HEK293 (cell line): ENCODE data around the gene CD180.

Experiments used
- CTCF ChIA-PET: fragments of 350-600 bp; formaldehyde crosslinking; extraction: SDS; loops from one replicate; lab custom pipeline; 2021; ENCODE audit warnings: antibody characterized with exemption; lab: Yijun Ruan, JAX
- POLR2A ChIA-PET: fragments of 300-600 bp; formaldehyde crosslinking; extraction: SDS; loops from one replicate; lab custom pipeline; 2020; ENCODE audit warnings: antibody characterized with exemption, inconsistent platforms; lab: Yijun Ruan, JAX
- H3K27ac ChIP-seq: fragments of 200-500 bp; sonication (Bioruptor generic); 2 replicates; pipeline ENCODE4 v1.5.1; 2014; ENCODE audit warnings: low read depth, low read length, control low read depth, inconsistent platforms; ENCODE audit errors: extremely low read depth
- H3K36me3 ChIP-seq, 2 experiments: fragments of 200-500 bp in 1 of 2; sonication (Bioruptor generic) in 1 of 2; 1 replicate in 1 of 2; 2 replicates in 1 of 2; pipeline ENCODE4 v1.5.1; 2014 to 2017; ENCODE audit warnings: inconsistent platforms in 2 of 2, low read length in 2 of 2; ENCODE audit not compliant: control insufficient read depth in 2 of 2, insufficient read depth in 1 of 2
- H3K4me1 ChIP-seq: fragments of 200-500 bp; sonication (Bioruptor generic); 2 replicates; pipeline ENCODE4 v1.5.1; 2014; ENCODE audit warnings: mild to moderate bottlenecking, low read length, inconsistent platforms; ENCODE audit not compliant: control insufficient read depth, insufficient read depth
- H3K4me3 ChIP-seq: 2 replicates; pipeline ENCODE4 v1.5.1; 2011; ENCODE audit warnings: low read depth, mild to moderate bottlenecking, control low read depth, low read length, moderate library complexity
- H3K9me3 ChIP-seq: fragments of 200-500 bp; sonication (Bioruptor generic); 2 replicates; pipeline ENCODE4 v1.5.1; 2014; ENCODE audit warnings: low read depth, low read length, inconsistent platforms; ENCODE audit not compliant: control insufficient read depth, insufficient read depth
- GLIS2 ChIP-seq: fragments of 450-650 bp; formaldehyde crosslinking; IDR thresholded peaks from 2 replicates; pipeline ENCODE4 v1.5.1; 2016; ENCODE audit warnings: missing biosample characterization, missing genetic modification characterization
- HOXA7 ChIP-seq: sonication (generic); formaldehyde crosslinking; IDR thresholded peaks from 2 replicates; pipeline ENCODE4 v1.8.1; 2022; ENCODE audit warnings: missing genetic modification reagents, borderline replicate concordance
- HOXC10 ChIP-seq: sonication (generic); formaldehyde crosslinking; IDR thresholded peaks from 2 replicates; pipeline ENCODE4 v1.8.1; 2023; ENCODE audit warnings: mild to moderate bottlenecking, missing genetic modification reagents
- IKZF3 ChIP-seq: fragments of 450-650 bp; IDR thresholded peaks from 2 replicates; pipeline ENCODE4 v1.5.0; 2018; ENCODE audit warnings: missing biosample characterization, mild to moderate bottlenecking, missing genetic modification characterization, moderate library complexity
- KLF8 ChIP-seq: fragments of 450-650 bp; formaldehyde crosslinking; IDR thresholded peaks from 2 replicates; pipeline ENCODE4 v1.5.1; 2016; ENCODE audit warnings: missing biosample characterization, missing genetic modification characterization
- TSHZ1 ChIP-seq: fragments of 450-650 bp; formaldehyde crosslinking; IDR thresholded peaks from 2 replicates; pipeline ENCODE4 v1.5.1; 2016; ENCODE audit warnings: missing biosample characterization, missing genetic modification characterization, borderline replicate concordance
- ZBTB17 ChIP-seq: fragments of 450-650 bp; formaldehyde crosslinking; IDR thresholded peaks from 2 replicates; pipeline ENCODE4 v1.5.1; 2016; ENCODE audit warnings: missing biosample characterization, missing genetic modification characterization
- ZBTB44 ChIP-seq: fragments of 450-650 bp; IDR thresholded peaks from 2 replicates; pipeline ENCODE4 v1.5.1; 2018; ENCODE audit warnings: missing biosample characterization, mild to moderate bottlenecking, missing genetic modification characterization
- ZFP37 ChIP-seq: fragments of 450-650 bp; formaldehyde crosslinking; IDR thresholded peaks from 2 replicates; pipeline ENCODE4 v1.5.1; 2016; ENCODE audit warnings: missing biosample characterization, missing genetic modification characterization
- ZNF10 ChIP-seq: fragments of 450-650 bp; formaldehyde crosslinking; IDR thresholded peaks from 2 replicates; pipeline ENCODE4 v1.5.1; 2017; ENCODE audit warnings: missing biosample characterization, missing genetic modification characterization
- ZNF169 ChIP-seq: fragments of 450-650 bp; formaldehyde crosslinking; IDR thresholded peaks from 2 replicates; pipeline ENCODE4 v1.5.1; 2016; ENCODE audit warnings: missing biosample characterization, missing genetic modification characterization
- ZNF174 ChIP-seq: fragments of 450-650 bp; formaldehyde crosslinking; IDR thresholded peaks from 2 replicates; pipeline ENCODE4 v1.5.0; 2017; ENCODE audit warnings: missing biosample characterization, mild to moderate bottlenecking, missing genetic modification characterization
- ZNF19 ChIP-seq: fragments of 450-650 bp; formaldehyde crosslinking; IDR thresholded peaks from 2 replicates; pipeline ENCODE4; 2016; ENCODE audit warnings: missing biosample characterization, missing genetic modification characterization, low read depth
- ZNF214 ChIP-seq: fragments of 450-650 bp; formaldehyde crosslinking; IDR thresholded peaks from 2 replicates; pipeline ENCODE4 v1.5.1; 2017; ENCODE audit warnings: missing biosample characterization, mild to moderate bottlenecking, missing genetic modification characterization, borderline replicate concordance
- ZNF24 ChIP-seq: fragments of 450-650 bp; formaldehyde crosslinking; IDR thresholded peaks from 2 replicates; pipeline ENCODE4 v1.5.1; 2016; ENCODE audit warnings: missing biosample characterization, missing genetic modification characterization
- ZNF366 ChIP-seq: fragments of 450-650 bp; formaldehyde crosslinking; conservative IDR thresholded peaks from 2 replicates; pipeline ENCODE4 v1.5.1; 2016; ENCODE audit warnings: missing biosample characterization, missing genetic modification characterization
- ZNF473 ChIP-seq: fragments of 450-650 bp; formaldehyde crosslinking; IDR thresholded peaks from 2 replicates; pipeline ENCODE4 v1.5.1; 2017; ENCODE audit warnings: missing biosample characterization, missing genetic modification characterization
- ZNF501 ChIP-seq: fragments of 450-650 bp; formaldehyde crosslinking; IDR thresholded peaks from 2 replicates; pipeline ENCODE4 v1.5.1; 2016; ENCODE audit warnings: missing biosample characterization, missing genetic modification characterization
- ZNF548 ChIP-seq: fragments of 450-650 bp; formaldehyde crosslinking; IDR thresholded peaks from 2 replicates; pipeline ENCODE4 v1.5.1; 2016; ENCODE audit warnings: missing biosample characterization, missing genetic modification characterization
- ZNF549 ChIP-seq: fragments of 450-650 bp; IDR thresholded peaks from 2 replicates; pipeline ENCODE4 v1.5.1; 2018; ENCODE audit warnings: missing biosample characterization, missing genetic modification characterization, mild to moderate bottlenecking, inconsistent platforms, moderate library complexity
- ZNF843 ChIP-seq: fragments of 450-650 bp; formaldehyde crosslinking; IDR thresholded peaks from 2 replicates; pipeline ENCODE4 v1.5.1; 2016; ENCODE audit warnings: missing biosample characterization, missing genetic modification characterization
- ZSCAN23 ChIP-seq: fragments of 450-650 bp; formaldehyde crosslinking; IDR thresholded peaks from 2 replicates; pipeline ENCODE4 v1.5.1; 2016; ENCODE audit warnings: missing biosample characterization, missing genetic modification characterization
- TF ChIP-seq, protein P1 (sequence below): fragments of 450-650 bp; formaldehyde crosslinking; IDR thresholded peaks from 2 replicates; pipeline ENCODE4 v1.5.1; 2016; ENCODE audit warnings: missing biosample characterization, missing genetic modification characterization
- TF ChIP-seq, protein P2 (sequence below): fragments of 450-650 bp; formaldehyde crosslinking; IDR thresholded peaks from 2 replicates; pipeline ENCODE4 v1.5.0; 2017; ENCODE audit warnings: missing biosample characterization, missing genetic modification characterization, borderline replicate concordance
- TF ChIP-seq, protein P3 (sequence below): fragments of 450-650 bp; formaldehyde crosslinking; IDR thresholded peaks from 2 replicates; pipeline ENCODE4 v1.5.1; 2017; ENCODE audit warnings: missing biosample characterization, missing genetic modification characterization

The CD180 gene

DNA sequence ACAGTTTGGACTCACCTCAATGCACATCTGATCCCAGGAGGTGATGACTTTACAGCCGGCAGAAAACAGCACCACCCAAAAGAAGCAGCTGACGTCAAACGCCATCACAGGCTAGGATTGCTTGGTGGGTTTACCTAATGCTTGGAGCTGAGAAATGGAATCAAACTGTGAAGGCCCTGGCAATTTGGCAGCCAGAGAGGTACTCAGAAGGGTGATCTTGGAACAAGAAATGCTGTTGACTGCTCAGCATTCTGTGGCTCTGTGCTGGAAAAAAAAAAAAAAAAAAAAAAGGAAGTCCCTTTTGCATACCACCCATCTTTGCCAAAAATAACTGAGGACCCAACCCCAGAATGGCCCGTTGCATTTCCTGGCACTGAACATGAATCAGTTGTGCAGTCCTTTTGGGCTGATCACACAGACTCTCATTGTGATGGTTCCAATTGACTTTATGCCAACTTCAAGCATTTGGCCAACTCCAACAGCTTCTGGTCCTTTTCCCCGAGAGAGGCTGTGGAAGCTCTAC, at the start of gene CD180:
CD180 (minus strand) TSS at position 263 of the 523 bp plus-strand sequence; CDS start at position 105, 158 bp downstream.
- CTCF ChIA-PET = interaction anchor here (0.7 kb wide), 1 partner anchor 355 kb away, joined by 5 read pairs; no protein-coding TSS in a partner anchor
- POLR2A ChIA-PET = no interaction called here
- no peaks in the 10 kb centered on the region for H3K36me3 ChIP-seq
- no peak within 1 kb of the TSS for H3K27ac ChIP-seq
- no peak for TF ChIP-seq HOXA7
- TF ChIP-seq, protein P1, sequence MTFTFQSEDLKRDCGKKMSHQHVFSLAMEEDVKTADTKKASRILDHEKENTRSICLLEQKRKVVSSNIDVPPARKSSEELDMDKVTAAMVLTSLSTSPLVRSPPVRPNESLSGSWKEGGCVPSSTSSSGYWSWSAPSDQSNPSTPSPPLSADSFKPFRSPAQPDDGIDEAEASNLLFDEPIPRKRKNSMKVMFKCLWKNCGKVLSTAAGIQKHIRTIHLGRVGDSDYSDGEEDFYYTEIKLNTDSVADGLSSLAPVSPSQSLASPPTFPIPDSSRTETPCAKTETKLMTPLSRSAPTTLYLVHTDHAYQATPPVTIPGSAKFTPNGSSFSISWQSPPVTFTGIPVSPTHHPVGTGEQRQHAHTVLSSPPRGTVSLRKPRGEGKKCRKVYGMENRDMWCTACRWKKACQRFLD = no peak
- no peak for TF ChIP-seq ZSCAN23 (tag by site-specific recombination)
- TF ChIP-seq KLF8 (tag by site-specific recombination) = no peak
- TF ChIP-seq, protein P2, sequence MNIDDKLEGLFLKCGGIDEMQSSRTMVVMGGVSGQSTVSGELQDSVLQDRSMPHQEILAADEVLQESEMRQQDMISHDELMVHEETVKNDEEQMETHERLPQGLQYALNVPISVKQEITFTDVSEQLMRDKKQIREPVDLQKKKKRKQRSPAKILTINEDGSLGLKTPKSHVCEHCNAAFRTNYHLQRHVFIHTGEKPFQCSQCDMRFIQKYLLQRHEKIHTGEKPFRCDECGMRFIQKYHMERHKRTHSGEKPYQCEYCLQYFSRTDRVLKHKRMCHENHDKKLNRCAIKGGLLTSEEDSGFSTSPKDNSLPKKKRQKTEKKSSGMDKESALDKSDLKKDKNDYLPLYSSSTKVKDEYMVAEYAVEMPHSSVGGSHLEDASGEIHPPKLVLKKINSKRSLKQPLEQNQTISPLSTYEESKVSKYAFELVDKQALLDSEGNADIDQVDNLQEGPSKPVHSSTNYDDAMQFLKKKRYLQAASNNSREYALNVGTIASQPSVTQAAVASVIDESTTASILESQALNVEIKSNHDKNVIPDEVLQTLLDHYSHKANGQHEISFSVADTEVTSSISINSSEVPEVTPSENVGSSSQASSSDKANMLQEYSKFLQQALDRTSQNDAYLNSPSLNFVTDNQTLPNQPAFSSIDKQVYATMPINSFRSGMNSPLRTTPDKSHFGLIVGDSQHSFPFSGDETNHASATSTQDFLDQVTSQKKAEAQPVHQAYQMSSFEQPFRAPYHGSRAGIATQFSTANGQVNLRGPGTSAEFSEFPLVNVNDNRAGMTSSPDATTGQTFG (tag by site-specific recombination) = no peak
- no peak for TF ChIP-seq ZNF501 (tag by site-specific recombination)
- no peak for TF ChIP-seq ZNF549
- TF ChIP-seq ZNF19 (tag by site-specific recombination) = no peak
- no peak for TF ChIP-seq ZNF473 (tag by site-specific recombination)
- TF ChIP-seq ZNF843 (tag by site-specific recombination) = no peak
- TF ChIP-seq ZNF169 (tag by site-specific recombination) = no peak
- TF ChIP-seq ZFP37 = no peak
- no peak for TF ChIP-seq TSHZ1 (tag by site-specific recombination)
- TF ChIP-seq ZNF548 (tag by site-specific recombination) = no peak
- no peak for TF ChIP-seq ZBTB17 (tag by site-specific recombination)
- TF ChIP-seq HOXC10 (CRISPR knock-in tag) = no peak
- no peak for TF ChIP-seq ZNF174 (tag by site-specific recombination)
- no peak for TF ChIP-seq GLIS2 (tag by site-specific recombination)
- TF ChIP-seq IKZF3 (tag by site-specific recombination) = no peak
- TF ChIP-seq, all 188 proteins: peak for 0
- Histone ChIP-seq H3K4me1 (no peaks in the 10 kb centered on the region), H3K4me3 (no peak within 1 kb of the TSS), H3K9me3 (no peaks in the 10 kb centered on the region)

- ChIA-PET CTCF (interaction anchor here (0.5 to 4.8 kb wide), 39 partner anchors 9 to 1025 kb away, joined by 3 to 36 read pairs (median 3); partner anchors contain the start of gene PIK3R1), POLR2A (interaction anchor here (2.3 kb wide), 1 partner anchor 969 kb away, joined by 8 read pairs; the partner anchor contains the start of gene PIK3R1)
- no peaks in the 10 kb centered on the region for H3K9me3 ChIP-seq
- peaks cover 7% of the 10 kb centered on the region; the same call in 1 of the 2 replicates for H3K4me1 ChIP-seq
- H3K36me3 ChIP-seq = no peaks in the 10 kb centered on the region
- no peak overlapping the region for H3K27ac ChIP-seq
- H3K4me3 ChIP-seq = no peak overlapping the region
- TF ChIP-seq ZBTB44 (tag by site-specific recombination) = peak; percentile 50; the same call in 1 of the 2 replicates
- no peak for TF ChIP-seq ZNF214 (tag by site-specific recombination)
- TF ChIP-seq, protein P3, sequence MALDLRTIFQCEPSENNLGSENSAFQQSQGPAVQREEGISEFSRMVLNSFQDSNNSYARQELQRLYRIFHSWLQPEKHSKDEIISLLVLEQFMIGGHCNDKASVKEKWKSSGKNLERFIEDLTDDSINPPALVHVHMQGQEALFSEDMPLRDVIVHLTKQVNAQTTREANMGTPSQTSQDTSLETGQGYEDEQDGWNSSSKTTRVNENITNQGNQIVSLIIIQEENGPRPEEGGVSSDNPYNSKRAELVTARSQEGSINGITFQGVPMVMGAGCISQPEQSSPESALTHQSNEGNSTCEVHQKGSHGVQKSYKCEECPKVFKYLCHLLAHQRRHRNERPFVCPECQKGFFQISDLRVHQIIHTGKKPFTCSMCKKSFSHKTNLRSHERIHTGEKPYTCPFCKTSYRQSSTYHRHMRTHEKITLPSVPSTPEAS (tag by site-specific recombination) = peak; percentile 74
- peak; percentile 36; the same call in 1 of the 2 replicates for TF ChIP-seq ZNF501 (tag by site-specific recombination)
- TF ChIP-seq ZNF366 (tag by site-specific recombination) = 0 out of 2 replicates have a peak, but pooled peaks have one; percentile 10
- TF ChIP-seq ZNF10 (tag by site-specific recombination) = peak; percentile 88
- TF ChIP-seq ZNF24 (tag by site-specific recombination) = no peak
Measured at GRCh38 chr5:67246108-67246507, 49.5 kb upstream of the CD180 start.
